GM23338 (cell line): ENCODE data around the gene ARRB1. TPM values are rescaled to one million over a fixed set of nuclear protein-coding genes. Genes with fewer than 3 reads are reported as not detected.

Experiments
- ETS1 ChIP-seq: IDR thresholded peaks from 2 replicates; pipeline ENCODE4 v1.6.1; 2016; ENCODE audit warnings: antibody characterized with exemption
- EZH2 ChIP-seq: fragments of 200-600 bp; sonication (generic); IDR thresholded peaks from one replicate; pipeline ENCODE4 v1.8.0; 2017; ENCODE audit warnings: antibody characterized with exemption, mild to moderate bottlenecking, low read depth; ENCODE audit not compliant: unreplicated experiment
- EZH2phosphoT487 ChIP-seq: fragments of 200-600 bp; sonication (generic); IDR thresholded peaks from one replicate; pipeline ENCODE4 v1.8.1; 2018; ENCODE audit warnings: antibody characterized with exemption; ENCODE audit not compliant: unreplicated experiment
- JUNB ChIP-seq: IDR thresholded peaks from one replicate; pipeline ENCODE4 v1.6.1; 2016; ENCODE audit warnings: antibody characterized with exemption; ENCODE audit not compliant: unreplicated experiment
- NANOG ChIP-seq: IDR thresholded peaks from 2 replicates; pipeline ENCODE4 v1.6.1; 2016; ENCODE audit warnings: antibody characterized with exemption, borderline replicate concordance
- POLR2AphosphoS5 ChIP-seq: IDR thresholded peaks from 2 replicates; pipeline ENCODE4 v1.6.1; 2016; ENCODE audit warnings: antibody characterized with exemption, low read depth
- REST ChIP-seq: IDR thresholded peaks from one replicate; pipeline ENCODE4 v1.6.1; 2018; ENCODE audit warnings: antibody characterized with exemption; ENCODE audit not compliant: unreplicated experiment
- STAT1 ChIP-seq: IDR thresholded peaks from one replicate; pipeline ENCODE4 v1.6.1; 2016; ENCODE audit warnings: antibody characterized with exemption; ENCODE audit not compliant: unreplicated experiment
- ZNF331 ChIP-seq: fragments of 250-450 bp; sonication (Bioruptor Pico); IDR thresholded peaks from 2 replicates; pipeline ENCODE4 v1.5.0; 2020; ENCODE audit warnings: low read depth, mild to moderate bottlenecking, moderate library complexity
- ZNF462 ChIP-seq: fragments of 250-450 bp; sonication (Bioruptor Pico); IDR thresholded peaks from 2 replicates; pipeline ENCODE4 v1.5.0; 2020; ENCODE audit warnings: mild to moderate bottlenecking, moderate library complexity
- polyA plus RNA-seq: library from polyadenylated mRNA; unstranded; fragments of >200 nt; fragmentation: Nextera tagmentation; extraction: Ambion mirVana; gene quantifications from 2 replicates; pipeline ENCODE4 v1.2.1, GENCODE V29; 2016
- total RNA-seq: library from RNA; depleted of rRNA; stranded (reverse); fragments of >200 nt; shearing (Covaris generic); gene quantifications from 2 replicates; pipeline ENCODE4 v1.2.3, GENCODE V29; 2014

Gene ARRB1
- total and polyA plus RNA-seq, 2 experiments from 2014 or later: 6.3 to 11.1 TPM

GRCh38 chr11:75345455-75346160 is 5.9 kb downstream of the ARRB1 start (continued):
- no peak for TF ChIP-seq ZNF462
- no peak for TF ChIP-seq STAT1
- TF ChIP-seq ETS1: no peak
- no peak for TF ChIP-seq EZH2phosphoT487
- TF ChIP-seq REST: no peak
- TF ChIP-seq POLR2AphosphoS5: no peak
- TF ChIP-seq EZH2: no peak
- no peak for TF ChIP-seq ZNF331 (CRISPR knock-in tag)
- TF ChIP-seq JUNB: no peak
- TF ChIP-seq NANOG: no peak
